NCI-H1436 treated with DMSO at 0.1 percent for 48 hours (cell line): ENCODE results near the gene MPIG6B.

Experiments used
- DNase-seq: peaks from one replicate; lab custom pipeline; 2025; lab: John Stamatoyannopoulos, UW

Gene MPIG6B

DNA sequence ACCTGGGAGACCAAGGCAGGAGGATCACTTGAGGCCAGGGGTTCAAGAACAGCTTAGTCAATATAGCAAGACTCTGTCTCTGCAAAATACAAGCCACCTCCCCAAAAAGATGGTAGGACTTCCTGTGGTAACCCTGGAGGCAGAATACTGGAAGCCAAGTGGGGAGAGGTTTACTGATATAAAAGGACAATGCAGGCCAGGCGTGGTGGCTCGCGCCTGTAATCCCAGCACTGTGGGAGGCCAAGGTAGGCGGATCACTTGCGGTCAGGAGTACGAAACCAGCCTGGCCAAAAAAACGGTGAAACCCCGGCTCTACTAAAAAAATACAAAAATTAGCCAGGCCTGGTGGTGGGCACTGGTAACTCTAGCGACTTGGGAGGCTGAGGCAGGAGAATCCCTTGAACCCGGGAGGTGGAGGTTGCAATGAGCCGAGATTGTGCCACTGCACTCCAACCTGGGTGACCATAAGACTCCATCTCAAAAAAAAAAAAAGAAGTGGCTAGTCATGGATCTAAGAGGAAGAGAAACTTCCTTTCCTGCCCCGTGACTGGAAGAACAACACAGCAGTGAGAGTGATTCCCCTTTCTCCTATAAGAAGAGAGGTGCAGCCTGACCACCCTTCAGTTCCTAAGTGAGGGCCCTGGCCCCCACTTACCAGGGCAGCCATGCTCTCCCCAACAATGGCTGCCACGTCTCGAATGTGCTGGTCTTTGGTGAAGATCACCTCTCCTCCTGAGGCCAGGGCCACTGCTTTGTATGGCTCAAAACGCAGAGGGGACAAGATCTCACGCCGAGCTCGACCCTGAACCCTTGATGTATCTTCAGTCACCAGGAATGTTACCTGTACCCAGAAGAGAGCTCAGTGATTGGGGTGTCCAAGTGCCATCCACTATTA, 45.4 kb downstream of the MPIG6B start:
- DNase-seq, result no peak

DNA sequence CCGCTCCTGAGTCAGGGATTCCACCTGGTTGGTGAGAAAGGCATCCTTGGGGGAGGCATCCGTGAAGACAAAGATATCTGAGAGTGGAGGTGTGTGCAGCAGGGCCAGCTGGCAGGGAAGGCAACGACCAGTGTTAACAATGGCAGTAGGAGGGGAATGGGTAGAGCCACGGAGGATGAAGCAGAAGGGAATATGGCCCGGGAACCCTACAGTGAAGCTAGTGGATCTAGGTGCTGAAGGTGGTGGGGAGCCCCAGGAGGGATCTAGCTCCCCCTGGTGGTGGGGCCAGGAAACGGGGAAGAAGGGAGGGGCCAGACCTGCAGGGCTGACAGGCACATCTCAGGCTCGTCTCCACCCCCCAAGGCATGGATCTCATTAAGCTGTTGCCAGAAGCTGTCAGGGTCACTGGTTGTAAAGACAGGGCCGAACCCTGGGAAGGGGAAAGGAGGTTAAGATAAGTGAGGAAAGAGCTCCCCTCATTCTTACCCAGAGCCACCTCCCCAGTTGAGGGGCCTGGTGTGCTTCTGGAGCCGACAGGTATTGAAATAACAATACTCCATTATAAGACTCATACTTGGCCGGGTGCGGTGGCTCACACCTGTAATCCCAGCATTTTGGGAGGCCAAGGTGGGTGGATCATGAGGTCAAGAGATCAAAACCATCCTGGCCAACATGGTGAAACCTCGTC, 46.7 kb downstream of the MPIG6B start:
- DNase-seq, result no peak

DNA sequence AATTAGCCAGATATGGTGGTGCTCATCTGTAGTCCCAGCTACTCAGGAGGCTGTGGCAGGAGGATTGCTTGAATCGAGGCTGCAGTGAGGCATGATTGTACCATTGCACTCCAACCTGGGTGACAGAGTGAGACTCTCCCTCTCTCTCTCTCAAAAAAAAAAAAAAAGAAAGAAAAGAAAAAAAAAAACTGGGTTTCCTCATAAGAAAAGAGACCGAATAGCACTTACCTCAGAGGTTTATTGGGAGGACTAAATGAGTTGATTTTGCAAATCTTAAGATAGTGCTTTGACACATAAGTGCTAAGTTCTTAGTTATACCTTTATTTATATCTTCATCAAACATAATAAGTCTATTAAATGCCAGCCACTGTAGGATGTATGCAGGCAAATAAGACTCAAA, 47.7 kb downstream of the MPIG6B start:
- DNase-seq, result no peak

DNA sequence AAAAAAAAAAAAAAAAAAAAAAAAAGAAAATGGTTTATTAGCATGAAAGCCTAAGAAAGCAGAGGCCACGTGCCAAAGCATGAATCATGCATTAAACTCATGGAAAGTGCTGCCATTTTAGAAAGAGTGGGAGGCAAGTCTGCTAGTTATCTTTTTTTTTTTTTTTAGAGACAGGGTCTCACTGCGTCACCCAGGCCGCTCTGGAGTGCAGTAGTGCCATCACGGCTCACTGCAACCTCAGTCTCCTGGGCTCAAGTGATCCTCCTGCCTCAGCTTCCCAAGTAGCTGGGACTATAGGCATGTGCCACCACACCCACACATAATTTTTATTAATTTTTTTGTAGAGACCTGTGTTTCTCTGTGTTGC, 48.8 kb downstream of the MPIG6B start:
- no peak for DNase-seq

DNA sequence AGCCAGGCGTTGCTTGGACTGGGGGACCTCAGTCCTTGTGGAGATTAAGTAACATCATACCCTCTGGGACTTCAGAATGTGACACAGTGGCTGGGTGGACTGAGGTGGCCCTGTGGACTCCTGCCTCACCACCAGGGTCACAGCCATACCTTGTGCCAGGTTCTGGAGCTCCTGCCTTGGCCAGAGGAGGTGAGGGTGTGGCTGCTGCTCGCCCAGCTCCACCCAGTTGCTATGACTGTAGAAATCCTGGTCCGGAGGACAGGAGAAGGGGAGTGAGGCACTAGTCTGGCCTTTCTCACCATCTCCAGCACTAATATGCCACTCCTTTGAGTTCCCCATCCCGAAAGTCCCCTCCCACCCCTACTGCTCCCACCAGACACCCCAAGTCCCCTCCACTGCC, 52.0 kb downstream of the MPIG6B start:
- DNase-seq, result no peak

DNA sequence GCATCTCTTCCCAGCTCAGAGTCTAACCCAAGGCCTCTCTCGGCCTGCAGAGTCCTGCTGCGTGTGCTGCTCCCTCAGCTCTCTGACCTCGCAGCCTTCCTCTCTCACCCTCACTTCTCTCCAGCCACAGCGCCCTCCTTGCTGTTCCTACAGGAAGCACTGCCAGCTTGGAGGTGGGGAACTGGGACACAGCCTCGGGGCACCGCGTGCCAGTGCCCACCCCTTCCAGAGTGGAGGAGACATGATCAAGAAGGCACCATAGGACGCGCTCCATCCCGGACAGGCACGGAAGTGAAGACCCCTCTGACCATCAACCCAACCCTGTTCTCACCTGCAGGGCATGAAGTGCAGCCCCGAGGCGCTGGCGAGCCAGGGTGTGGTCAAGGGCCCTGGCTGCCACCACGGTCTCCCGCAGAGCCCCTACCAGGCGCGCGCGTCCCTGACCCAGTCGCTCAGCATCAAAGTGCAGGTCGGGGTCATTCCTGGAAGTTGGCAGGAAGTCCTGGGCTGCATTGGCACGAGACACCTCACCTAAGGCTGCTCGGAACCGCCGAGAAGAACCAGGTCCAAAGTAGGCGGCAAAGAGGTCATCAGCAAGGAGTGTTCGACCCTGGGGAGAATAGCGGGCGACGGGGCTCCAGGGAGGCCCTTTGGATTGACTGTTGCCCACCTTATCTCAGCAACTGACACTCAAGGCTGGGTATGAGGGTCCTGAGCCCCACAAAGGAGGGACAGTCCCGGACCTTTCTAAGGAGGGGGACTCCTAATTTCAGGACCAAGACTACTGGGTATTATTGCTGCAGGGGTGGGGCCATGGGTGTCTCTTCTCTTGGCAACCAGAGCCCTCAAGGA, 52.7 kb downstream of the MPIG6B start:
- no peak for DNase-seq
